Keratinocyte (primary cell): ENCODE measurements around the gene RABGAP1. TPM values are rescaled to one million over a fixed set of nuclear protein-coding genes. Genes with fewer than 3 reads are reported as not detected.

ENCODE experiments used
- DNase-seq: peaks from one replicate; pipeline ENCODE4 v3.0.0-alpha.2; 2011; ENCODE audit warnings: low read depth, missing footprints, low spot score
- FAIRE-seq: peaks from 2 replicates; lab custom pipeline; 2011; peaks lifted over from hg19 to GRCh38; lab: Jason Lieb, UNC
- H2AFZ ChIP-seq: 2 replicates; pipeline ENCODE4 v1.6.0; 2012; ENCODE audit warnings: low read length, control low read depth, inconsistent platforms; ENCODE audit not compliant: control insufficient read depth
- H3K27ac ChIP-seq: 2 replicates; pipeline ENCODE4 v1.5.1; 2011; ENCODE audit warnings: low read length; ENCODE audit not compliant: control insufficient read depth, insufficient read depth
- H3K27me3 ChIP-seq: 3 replicates; pipeline ENCODE4 v1.6.0; 2011; ENCODE audit warnings: low read length; ENCODE audit not compliant: control insufficient read depth, insufficient read depth; ENCODE audit errors: extremely low read depth
- H3K36me3 ChIP-seq, 2 experiments: 2 replicates in 1 of 2; 3 replicates in 1 of 2; pipeline ENCODE4 v1.5.1; 2011; ENCODE audit warnings: low read length in 2 of 2, mild to moderate bottlenecking in 1 of 2; ENCODE audit not compliant: control insufficient read depth in 2 of 2, insufficient read depth in 2 of 2; ENCODE audit errors: extremely low read depth in 1 of 2
- H3K4me1 ChIP-seq: 3 replicates; pipeline ENCODE4 v1.5.1; 2011; ENCODE audit warnings: low read length; ENCODE audit not compliant: control insufficient read depth, insufficient read depth; ENCODE audit errors: extremely low read depth
- H3K4me2 ChIP-seq: 3 replicates; pipeline ENCODE4 v1.6.0; 2011; ENCODE audit warnings: low read depth, low read length; ENCODE audit not compliant: control insufficient read depth, insufficient read depth; ENCODE audit errors: extremely low read depth
- H3K4me3 ChIP-seq, 3 experiments: fragments of 200-600 bp in 1 of 3; sonication (generic) in 1 of 3; 2 replicates in 2 of 3; 3 replicates in 1 of 3; pipeline ENCODE4 v1.5.1; 2011 to 2016; ENCODE audit warnings: low read length in 3 of 3, mild to moderate bottlenecking in 3 of 3, control low read depth in 2 of 3, inconsistent platforms in 1 of 3, low read depth in 1 of 3, mixed read lengths in 1 of 3, mixed run types in 1 of 3, moderate library complexity in 1 of 3; ENCODE audit not compliant: control insufficient read depth in 2 of 3, insufficient read depth in 2 of 3; ENCODE audit errors: extremely low read depth in 1 of 3
- H3K79me2 ChIP-seq: 2 replicates; pipeline ENCODE4 v1.6.0; 2012; ENCODE audit warnings: low read length; ENCODE audit not compliant: control insufficient read depth, insufficient read depth
- H3K9ac ChIP-seq: 3 replicates; pipeline ENCODE4 v1.6.0; 2011; ENCODE audit warnings: low read length; ENCODE audit not compliant: control insufficient read depth, insufficient read depth; ENCODE audit errors: extremely low read depth
- H3K9me1 ChIP-seq: 3 replicates; pipeline ENCODE4 v1.6.0; 2011; ENCODE audit warnings: low read length; ENCODE audit not compliant: control insufficient read depth, insufficient read depth; ENCODE audit errors: extremely low read depth
- H3K9me3 ChIP-seq: 2 replicates; pipeline ENCODE4 v1.5.1; 2012; ENCODE audit warnings: low read depth, low read length; ENCODE audit not compliant: control insufficient read depth
- H4K20me1 ChIP-seq: 3 replicates; pipeline ENCODE4 v1.6.0; 2011; ENCODE audit warnings: low read length; ENCODE audit not compliant: control insufficient read depth, insufficient read depth; ENCODE audit errors: extremely low read depth
- CTCF ChIP-seq, 3 experiments: IDR thresholded peaks in 1 of 3; conservative IDR thresholded peaks in 1 of 3; optimal IDR thresholded peaks in 1 of 3; 2 replicates in 2 of 3; 3 replicates in 1 of 3; pipeline versions ENCODE3 to v1.5.1; 2011; ENCODE audit warnings: low read length in 3 of 3, mild to moderate bottlenecking in 3 of 3, moderate library complexity in 2 of 3, control low read depth in 1 of 3, inconsistent platforms in 1 of 3; ENCODE audit not compliant: insufficient read depth in 2 of 3; ENCODE audit errors: extremely low read depth in 1 of 3
- EZH2 ChIP-seq: IDR thresholded peaks from one replicate; pipeline ENCODE4 v1.6.1; 2012; ENCODE audit warnings: inconsistent platforms, mild to moderate bottlenecking, low read length, moderate library complexity
- dilution Hi-C: fragments of 300-500 bp; cut with MboI; formaldehyde crosslinking; loops from one replicate; pipeline ENCODE4 v1.7.0; 2020; ENCODE audit warnings: low sequenced_read_pairs; ENCODE audit not compliant: extremely low pct_ligation_motif_present
- polyA plus RNA-seq, 5 experiments: library from polyadenylated mRNA; depleted of rRNA in 3 of 5; stranded (reverse) in 3 of 5; stranded (forward) in 1 of 5; unstranded in 1 of 5; fragments of >200 nt; gene quantifications; 1 replicate in 1 of 5; 2 replicates in 3 of 5; 3 replicates in 1 of 5; pipeline versions ENCODE4 v1.2.1 to v1.2.3, GENCODE V29; 2011 to 2012; ENCODE audit warnings: missing spikeins in 2 of 5, low read depth in 1 of 5, low replicate concordance in 1 of 5

The RABGAP1 gene
- polyA plus RNA-seq, 1 donor (not counting 4 experiments of a cell fraction or from before 2014, with no cell fraction given): 40.6 TPM

GRCh38 chr9:123043081-123043939 is 102.5 kb downstream of the RABGAP1 start:
- Histone ChIP-seq H3K9ac (no peak overlapping the region), H3K4me2 (no peak overlapping the region), H3K4me3 (no peak overlapping the region), H4K20me1 (no peaks in the 10 kb centered on the region), H3K27ac (no peak overlapping the region), H3K36me3 (peaks cover 0 to 2% of the 10 kb centered on the region in 2 experiments), H3K4me1 (no peaks in the 10 kb centered on the region), H3K9me1 (no peaks in the 10 kb centered on the region), H2AFZ (no peak overlapping the region), H3K9me3 (no peaks in the 10 kb centered on the region), H3K79me2 (no peaks in the 10 kb centered on the region), H3K27me3 (no peaks in the 10 kb centered on the region)
- no peak for DNase-seq
- dilution Hi-C loops: no loop called here
- TF ChIP-seq CTCF (optimal IDR thresholded peaks at IDR 0.05 in 1 of 3, IDR thresholded peaks at IDR 0.05 in 1 of 3, conservative IDR thresholded peaks at IDR 0.05 in 1 of 3; ENCODE audit: extremely low read depth in 1 of 3, insufficient read depth in 2 of 3, low read length in 3 of 3): no peak
- TF ChIP-seq EZH2: no peak
- no peak for FAIRE-seq

GRCh38 chr9:123044586-123044985 is 103.8 kb downstream of the RABGAP1 start:
- TF ChIP-seq CTCF (optimal IDR thresholded peaks at IDR 0.05 in 1 of 3, IDR thresholded peaks at IDR 0.05 in 1 of 3, conservative IDR thresholded peaks at IDR 0.05 in 1 of 3; ENCODE audit: extremely low read depth in 1 of 3, insufficient read depth in 2 of 3, low read length in 3 of 3) (no peak), EZH2 (no peak)
- peaks cover 0 to 2% of the 10 kb centered on the region in 2 experiments for H3K36me3 ChIP-seq
- H3K27me3 ChIP-seq: no peaks in the 10 kb centered on the region
- H3K9ac ChIP-seq: no peak overlapping the region
- no peaks in the 10 kb centered on the region for H3K9me3 ChIP-seq
- DNase-seq (no peak), FAIRE-seq (no peak)
- H4K20me1 ChIP-seq: no peaks in the 10 kb centered on the region
- no peaks in the 10 kb centered on the region for H3K9me1 ChIP-seq
- no peak overlapping the region for H3K27ac ChIP-seq
- H3K4me3 ChIP-seq: no peak overlapping the region
- H3K4me1 ChIP-seq: no peaks in the 10 kb centered on the region
- dilution Hi-C loops: no loop called here
- H3K79me2 ChIP-seq: no peaks in the 10 kb centered on the region
- no peak overlapping the region for H2AFZ ChIP-seq
- H3K4me2 ChIP-seq: no peak overlapping the region
